ENCODE data around the gene ZNF664. TPM values are rescaled to one million over a fixed set of nuclear protein-coding genes. Genes with fewer than 3 reads are reported as not detected.

The ZNF664 gene
- total and polyA plus RNA-seq, 9 of the 15 experiments (the other 6 are each of a cell fraction or from before 2014, with no cell fraction given): 3.3 to 101 (median 63.6) TPM

DNA sequence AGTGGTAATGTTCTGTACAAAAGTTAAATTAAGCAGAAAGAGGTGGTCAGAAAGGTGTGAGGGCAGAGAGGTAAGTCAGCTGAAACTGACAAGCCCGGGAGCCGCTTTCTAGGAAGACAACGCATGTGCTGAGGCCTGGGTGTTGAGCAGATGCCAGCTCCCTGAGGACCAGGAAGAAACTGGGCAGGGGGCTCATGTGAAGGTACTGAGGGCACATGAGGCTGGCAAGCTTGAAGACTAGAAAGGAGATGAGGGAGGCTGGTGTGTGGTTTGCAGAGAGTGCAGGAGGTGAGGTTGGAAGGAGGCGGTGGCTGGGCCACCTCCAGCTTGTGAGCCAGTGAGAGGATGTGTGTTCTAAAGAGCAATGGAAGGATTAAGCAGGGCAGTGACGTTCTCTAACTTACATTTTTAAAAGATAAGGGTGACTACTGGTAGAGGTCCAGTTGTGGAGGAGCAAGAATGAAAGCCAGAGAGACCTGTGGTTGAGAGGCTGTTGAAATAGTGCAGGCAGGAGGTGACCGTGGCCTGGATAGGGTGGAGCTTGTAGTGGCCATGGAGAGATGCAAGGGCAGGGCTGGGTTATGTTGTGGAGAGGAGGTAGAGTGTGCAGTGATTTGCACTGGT, 29.1 kb downstream of the ZNF664 start (continued):
- TF ChIP-seq, protein P1, sequence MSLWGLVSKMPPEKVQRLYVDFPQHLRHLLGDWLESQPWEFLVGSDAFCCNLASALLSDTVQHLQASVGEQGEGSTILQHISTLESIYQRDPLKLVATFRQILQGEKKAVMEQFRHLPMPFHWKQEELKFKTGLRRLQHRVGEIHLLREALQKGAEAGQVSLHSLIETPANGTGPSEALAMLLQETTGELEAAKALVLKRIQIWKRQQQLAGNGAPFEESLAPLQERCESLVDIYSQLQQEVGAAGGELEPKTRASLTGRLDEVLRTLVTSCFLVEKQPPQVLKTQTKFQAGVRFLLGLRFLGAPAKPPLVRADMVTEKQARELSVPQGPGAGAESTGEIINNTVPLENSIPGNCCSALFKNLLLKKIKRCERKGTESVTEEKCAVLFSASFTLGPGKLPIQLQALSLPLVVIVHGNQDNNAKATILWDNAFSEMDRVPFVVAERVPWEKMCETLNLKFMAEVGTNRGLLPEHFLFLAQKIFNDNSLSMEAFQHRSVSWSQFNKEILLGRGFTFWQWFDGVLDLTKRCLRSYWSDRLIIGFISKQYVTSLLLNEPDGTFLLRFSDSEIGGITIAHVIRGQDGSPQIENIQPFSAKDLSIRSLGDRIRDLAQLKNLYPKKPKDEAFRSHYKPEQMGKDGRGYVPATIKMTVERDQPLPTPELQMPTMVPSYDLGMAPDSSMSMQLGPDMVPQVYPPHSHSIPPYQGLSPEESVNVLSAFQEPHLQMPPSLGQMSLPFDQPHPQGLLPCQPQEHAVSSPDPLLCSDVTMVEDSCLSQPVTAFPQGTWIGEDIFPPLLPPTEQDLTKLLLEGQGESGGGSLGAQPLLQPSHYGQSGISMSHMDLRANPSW (CRISPR knock-in tag; IDR thresholded peaks at IDR 0.05): no peak
- TF ChIP-seq, protein P2, sequence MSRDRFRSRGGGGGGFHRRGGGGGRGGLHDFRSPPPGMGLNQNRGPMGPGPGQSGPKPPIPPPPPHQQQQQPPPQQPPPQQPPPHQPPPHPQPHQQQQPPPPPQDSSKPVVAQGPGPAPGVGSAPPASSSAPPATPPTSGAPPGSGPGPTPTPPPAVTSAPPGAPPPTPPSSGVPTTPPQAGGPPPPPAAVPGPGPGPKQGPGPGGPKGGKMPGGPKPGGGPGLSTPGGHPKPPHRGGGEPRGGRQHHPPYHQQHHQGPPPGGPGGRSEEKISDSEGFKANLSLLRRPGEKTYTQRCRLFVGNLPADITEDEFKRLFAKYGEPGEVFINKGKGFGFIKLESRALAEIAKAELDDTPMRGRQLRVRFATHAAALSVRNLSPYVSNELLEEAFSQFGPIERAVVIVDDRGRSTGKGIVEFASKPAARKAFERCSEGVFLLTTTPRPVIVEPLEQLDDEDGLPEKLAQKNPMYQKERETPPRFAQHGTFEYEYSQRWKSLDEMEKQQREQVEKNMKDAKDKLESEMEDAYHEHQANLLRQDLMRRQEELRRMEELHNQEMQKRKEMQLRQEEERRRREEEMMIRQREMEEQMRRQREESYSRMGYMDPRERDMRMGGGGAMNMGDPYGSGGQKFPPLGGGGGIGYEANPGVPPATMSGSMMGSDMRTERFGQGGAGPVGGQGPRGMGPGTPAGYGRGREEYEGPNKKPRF (IDR thresholded peaks at IDR 0.05; ENCODE audit: low read depth, low read length): no peak
- no peak for TF ChIP-seq CAMTA2 (CRISPR knock-in tag; conservative IDR thresholded peaks at IDR 0.05)

DNA sequence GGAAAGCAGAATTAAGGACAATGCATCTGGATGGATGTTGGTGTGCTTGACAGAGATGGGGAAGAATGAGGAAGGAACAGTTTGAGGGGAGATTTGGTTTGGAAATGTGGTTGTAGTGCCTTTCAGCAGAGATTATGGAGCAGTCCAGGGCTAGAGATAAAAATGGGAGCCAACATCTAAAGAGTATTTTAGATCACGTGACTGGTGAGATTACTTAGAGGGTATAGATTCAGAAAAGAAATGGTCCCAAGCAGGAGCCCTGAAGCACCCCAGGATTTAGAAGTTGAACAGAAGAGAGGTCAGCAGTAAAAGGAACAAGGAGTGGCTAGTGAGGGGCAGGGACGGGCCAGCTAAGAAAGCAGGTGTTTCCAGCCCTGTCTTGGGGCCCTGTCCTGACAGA, 29.6 kb downstream of the ZNF664 start:
- DNase-seq (ENCODE audit: extremely low read depth in 1 of 4, low spot score in 3 of 4): no peak
- intact Hi-C loops (cut with micrococcal nuclease): no loop called here
- TF ChIP-seq NELFE (IDR thresholded peaks at IDR 0.05; ENCODE audit: insufficient read depth, insufficient read length): no peak
- TF ChIP-seq TOE1 (IDR thresholded peaks at IDR 0.05; ENCODE audit: borderline replicate concordance): peak; percentile 63; the same call in 1 of the 2 replicates
- TF ChIP-seq TOE1 (CRISPR knock-in tag; IDR thresholded peaks at IDR 0.05; ENCODE audit: borderline replicate concordance, low read depth): no peak
- 0 out of 2 replicates have a peak, but pooled peaks have one; percentile 12 for TF ChIP-seq CBFA2T2 (conservative IDR thresholded peaks at IDR 0.05)
- TF ChIP-seq ZNF584 (CRISPR knock-in tag; IDR thresholded peaks at IDR 0.05; ENCODE audit: low read depth): no peak
- TF ChIP-seq MXI1 (IDR thresholded peaks at IDR 0.05; ENCODE audit: low read depth, low read length): no peak
- TF ChIP-seq, protein P3, sequence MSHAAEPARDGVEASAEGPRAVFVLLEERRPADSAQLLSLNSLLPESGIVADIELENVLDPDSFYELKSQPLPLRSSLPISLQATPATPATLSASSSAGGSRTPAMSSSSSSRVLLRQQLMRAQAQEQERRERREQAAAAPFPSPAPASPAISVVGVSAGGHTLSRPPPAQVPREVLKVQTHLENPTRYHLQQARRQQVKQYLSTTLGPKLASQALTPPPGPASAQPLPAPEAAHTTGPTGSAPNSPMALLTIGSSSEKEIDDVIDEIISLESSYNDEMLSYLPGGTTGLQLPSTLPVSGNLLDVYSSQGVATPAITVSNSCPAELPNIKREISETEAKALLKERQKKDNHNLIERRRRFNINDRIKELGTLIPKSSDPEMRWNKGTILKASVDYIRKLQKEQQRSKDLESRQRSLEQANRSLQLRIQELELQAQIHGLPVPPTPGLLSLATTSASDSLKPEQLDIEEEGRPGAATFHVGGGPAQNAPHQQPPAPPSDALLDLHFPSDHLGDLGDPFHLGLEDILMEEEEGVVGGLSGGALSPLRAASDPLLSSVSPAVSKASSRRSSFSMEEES (CRISPR knock-in tag; IDR thresholded peaks at IDR 0.05): peak; percentile 91
- peak; percentile 52; the same call in 1 of the 2 replicates for TF ChIP-seq RAD51 (IDR thresholded peaks at IDR 0.05; ENCODE audit: borderline replicate concordance, low read depth)
- Histone ChIP-seq H3K9me3 (replicated peaks; ENCODE audit: control insufficient read depth, insufficient read depth, low read depth, low read length) (no peaks in the 10 kb centered on the region), H3K9ac (ENCODE audit: insufficient read depth in 1 of 2, low read depth in 2 of 2, low read length in 2 of 2) (no peak overlapping the region), H3K9me1 (ENCODE audit: control insufficient read depth, insufficient read depth, low read length) (peaks cover 6% of the 10 kb centered on the region), H4K20me1 (replicated peaks; ENCODE audit: control insufficient read depth, insufficient read depth, low read length) (peaks cover 12% of the 10 kb centered on the region), H3K27me3 (ENCODE audit: control insufficient read depth in 2 of 2, insufficient read depth in 2 of 2, low read length in 2 of 2) (no peaks in the 10 kb centered on the region), H3K4me3 (no peak overlapping the region), H3K79me2 (ENCODE audit: control insufficient read depth, insufficient read depth, low read length) (peaks cover 19% of the 10 kb centered on the region; the same call in 2 of the 3 replicates), H3K4me1 (replicated peaks in 1 of 2; ENCODE audit: control insufficient read depth in 2 of 2, insufficient read depth in 2 of 2, low read length in 2 of 2) (peaks cover 25 to 40% of the 10 kb centered on the region in 2 experiments), H3K36me3 (ENCODE audit: control insufficient read depth, insufficient read depth, low read length) (peaks cover 64% of the 10 kb centered on the region), H2AFZ (ENCODE audit: low read depth, low read length) (no peak overlapping the region), H3K27ac (ENCODE audit: extremely low read depth, low read depth, low read length) (no peak overlapping the region), H3K4me2 (ENCODE audit: insufficient read depth, low read length) (no peak overlapping the region)
- WGBS (ENCODE audit: insufficient coverage, low coverage, missing lambda C conversion rate): 42% methylated on average over 2 of the region's 2 CpGs
- ChIA-PET POLR2A (interaction anchor here (1.2 kb wide), 1 partner anchor 11 kb away, joined by 5 read pairs; no protein-coding TSS in a partner anchor), CTCF (ENCODE audit: low intra/inter-chr PET ratio) (no interaction called here)
- in situ Hi-C loops (cut with MboI): no loop called here
- BruUV-seq (replicated peaks): no TSS peak
- FAIRE-seq: no peak
- no peak for ATAC-seq
